HK-2 (cell line): ENCODE results near the gene FKBP5.
"Not testable (repeated sequence)": the region's sequence is repeated elsewhere in the genome, so short reads cannot be mapped to it uniquely, and the experiment has no call there.

Experiments
- DNase-seq: peaks from one replicate; pipeline ENCODE4 v3.0.0-alpha.2; 2018; ENCODE audit not compliant: unreplicated experiment

The FKBP5 gene

DNA sequence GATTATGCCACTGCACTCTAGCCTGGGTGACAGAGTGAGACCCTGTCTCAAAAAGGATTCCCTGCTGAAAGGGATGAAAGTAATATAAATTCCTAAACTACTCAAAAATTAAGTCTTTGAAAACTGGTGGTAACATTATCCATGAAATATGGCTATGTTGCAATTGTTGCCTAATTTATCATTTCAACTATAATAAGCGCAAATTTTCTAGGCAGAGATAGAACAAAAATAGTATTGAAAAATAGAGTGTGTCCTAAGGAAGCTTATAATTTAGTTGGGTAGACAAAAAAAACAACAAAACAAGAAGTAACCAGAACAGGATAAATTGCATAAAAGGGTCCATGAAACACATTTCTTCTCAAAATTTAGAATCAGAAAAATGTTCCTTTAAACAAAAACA lies 68.0 kb downstream of the FKBP5 start:
- DNase-seq, result no peak

DNA sequence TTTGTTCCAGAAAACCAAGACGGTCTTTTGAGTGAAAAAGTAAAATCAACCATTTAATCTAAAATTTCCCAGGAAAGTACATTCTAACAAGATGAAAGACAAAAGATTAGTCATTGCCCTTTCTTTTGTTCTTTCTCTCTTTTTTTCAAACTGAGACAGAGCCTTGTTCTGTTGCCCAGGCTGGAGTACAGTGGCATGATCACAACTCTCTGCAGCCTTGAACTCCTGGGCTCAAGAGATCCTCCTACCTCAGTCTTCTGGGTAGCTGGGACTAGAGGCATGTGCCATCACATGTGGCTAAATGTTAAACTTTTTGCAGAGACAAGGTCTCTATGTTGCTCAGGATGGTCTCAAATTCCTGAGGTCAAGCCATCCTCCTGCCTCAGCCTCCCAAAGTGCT lies 75.0 kb downstream of the FKBP5 start:
- DNase-seq, result no peak

DNA sequence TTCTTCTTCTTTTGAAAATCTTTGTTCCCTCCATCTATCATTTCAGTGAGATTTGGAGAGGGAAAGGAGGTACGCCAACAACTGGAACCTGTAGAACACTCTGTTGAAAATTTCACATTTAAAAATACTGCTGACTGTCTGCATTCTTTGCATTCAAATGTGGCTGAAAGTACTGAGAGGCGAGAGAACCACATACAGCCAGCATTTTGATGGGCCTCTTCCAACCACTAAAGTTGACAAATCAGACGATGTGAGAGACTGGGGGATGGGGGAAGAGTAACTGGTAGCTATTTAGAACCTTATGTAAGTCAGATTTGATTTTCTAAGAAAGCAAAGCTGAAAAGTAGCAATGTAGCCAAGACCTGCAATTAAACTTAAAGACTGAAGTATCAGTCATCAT lies 77.5 kb downstream of the FKBP5 start:
- no peak for DNase-seq

DNA sequence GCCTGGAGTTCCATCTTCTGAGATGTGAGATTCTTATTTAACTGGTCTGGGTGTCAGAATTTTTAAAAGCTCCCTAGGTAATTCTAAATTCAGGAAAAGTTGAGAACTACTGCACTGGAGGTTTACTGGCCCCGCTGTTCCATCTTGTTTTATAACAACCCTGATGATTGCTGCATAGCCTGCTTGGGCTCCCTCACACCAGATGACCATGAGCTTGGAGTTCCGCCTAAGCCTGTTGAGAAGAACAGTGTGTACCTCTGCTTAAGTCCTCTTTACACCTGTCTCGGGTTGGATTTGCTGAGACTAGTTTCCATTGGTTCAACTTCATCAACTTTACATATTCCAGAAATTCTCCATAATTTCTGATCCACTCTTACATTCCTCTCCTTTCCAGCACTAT lies 77.9 kb downstream of the FKBP5 start:
- DNase-seq, result no peak

DNA sequence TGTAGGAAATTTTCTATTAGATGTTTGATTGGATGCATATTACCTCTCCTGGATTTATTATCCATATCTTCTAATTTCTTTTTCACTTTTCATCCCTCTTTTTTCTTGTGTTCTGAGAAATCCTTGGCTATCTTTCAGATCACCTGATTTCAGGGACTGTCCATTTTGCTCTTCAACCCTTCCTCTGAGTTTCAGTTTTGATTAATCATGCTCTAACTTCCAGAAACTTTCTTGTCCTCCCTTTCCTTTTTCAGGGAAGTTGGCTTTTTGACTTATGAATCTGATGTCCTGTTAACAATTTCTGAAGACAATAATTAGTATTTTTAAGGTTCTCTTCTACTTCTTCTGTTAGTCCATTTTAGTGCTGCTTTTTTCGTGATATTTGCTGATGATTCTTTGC lies 79.1 kb downstream of the FKBP5 start:
- DNase-seq, result no peak

DNA sequence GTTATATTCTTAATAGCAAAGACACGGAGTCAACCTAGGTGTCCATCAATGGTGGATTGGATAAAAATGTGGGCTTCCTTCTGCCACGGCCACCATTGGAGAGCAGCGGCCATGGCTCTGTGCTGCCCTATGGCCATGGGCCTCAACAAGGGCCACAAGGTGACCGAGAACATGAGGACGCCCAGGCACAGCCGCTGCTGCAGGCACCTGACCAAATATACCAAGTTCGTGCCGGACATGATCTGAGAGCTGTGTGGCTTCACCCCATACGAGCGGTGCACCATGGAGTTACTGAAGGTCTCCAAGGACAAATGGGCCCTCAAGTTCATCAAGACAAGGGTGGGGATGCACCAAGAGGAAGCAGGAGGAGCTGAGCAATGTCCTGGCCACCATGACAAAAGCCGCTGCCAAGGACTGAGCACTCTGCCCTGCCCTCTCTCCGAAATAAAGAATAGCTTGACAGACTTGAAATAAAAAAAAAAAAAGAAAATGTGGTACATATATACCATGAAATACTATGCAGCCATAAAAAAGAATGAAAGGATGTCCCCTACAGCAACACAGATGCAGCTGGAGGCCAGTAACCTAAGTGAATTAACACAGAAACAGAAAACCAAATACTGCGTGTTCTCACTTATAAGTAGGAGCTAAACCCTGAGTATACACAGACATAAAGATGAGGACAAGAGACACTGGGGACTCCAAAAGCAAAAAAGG lies 81.0 kb downstream of the FKBP5 start:
- DNase-seq, result no peak

DNA sequence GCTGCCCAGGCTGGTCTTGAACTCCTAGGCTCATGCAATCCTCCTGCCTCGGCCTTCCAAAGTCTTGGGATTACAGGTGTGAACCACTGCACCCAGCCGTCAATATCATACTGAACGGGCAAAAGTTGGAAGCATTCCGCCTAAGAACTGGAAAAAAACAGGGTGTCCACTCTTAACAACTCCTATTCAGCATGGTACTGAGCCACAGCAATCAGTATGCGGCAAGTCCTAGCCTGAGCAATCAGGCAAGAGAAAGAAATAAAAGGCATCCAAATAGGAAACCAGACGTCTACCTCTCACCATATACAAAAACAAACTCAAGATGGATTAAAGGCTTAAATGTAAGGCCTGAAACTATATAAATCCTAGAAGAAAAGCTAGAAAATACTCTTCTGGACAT lies 83.1 kb downstream of the FKBP5 start:
- DNase-seq, result no peak

DNA sequence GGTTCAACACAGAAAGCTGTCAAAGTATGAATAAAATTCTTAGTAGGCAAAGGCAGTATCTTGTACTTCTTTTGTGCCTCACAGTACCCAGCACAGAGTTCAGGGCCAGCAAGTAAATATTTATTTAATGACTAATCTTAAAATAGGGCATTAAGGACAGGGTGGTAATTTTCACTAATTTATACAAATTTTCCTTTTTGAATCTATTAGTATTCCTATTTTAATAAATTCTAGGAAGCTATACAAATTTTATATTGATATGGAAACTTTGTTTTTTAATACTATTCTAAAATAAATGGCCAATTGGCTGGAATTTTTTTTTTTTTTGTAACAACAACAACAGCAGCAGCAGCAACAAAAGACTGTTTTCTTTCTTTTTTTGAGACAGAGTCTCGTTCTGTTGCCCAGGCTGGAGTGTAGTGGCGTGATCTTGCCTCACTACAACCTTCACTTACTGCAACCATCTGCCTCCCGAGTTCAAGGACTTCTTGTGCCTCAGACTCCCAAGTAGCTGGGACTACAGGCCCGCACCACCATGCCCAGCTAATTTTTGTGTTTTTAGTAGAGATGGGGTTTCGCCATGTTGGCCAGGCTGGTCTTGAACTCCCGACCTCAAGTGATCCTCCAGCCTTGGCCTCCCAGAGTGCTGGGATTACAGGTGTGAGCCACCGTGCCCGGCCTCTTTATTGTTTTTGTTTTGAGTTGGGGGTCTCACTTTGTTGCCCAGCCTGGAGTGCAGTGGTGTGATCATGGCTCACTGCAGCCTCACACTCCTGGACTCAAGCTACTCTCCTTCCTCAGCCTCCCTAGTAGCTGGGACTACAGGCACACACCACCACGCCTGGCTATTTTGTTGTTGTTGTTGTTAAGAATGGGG lies 85.2 kb downstream of the FKBP5 start:
- no peak for DNase-seq

DNA sequence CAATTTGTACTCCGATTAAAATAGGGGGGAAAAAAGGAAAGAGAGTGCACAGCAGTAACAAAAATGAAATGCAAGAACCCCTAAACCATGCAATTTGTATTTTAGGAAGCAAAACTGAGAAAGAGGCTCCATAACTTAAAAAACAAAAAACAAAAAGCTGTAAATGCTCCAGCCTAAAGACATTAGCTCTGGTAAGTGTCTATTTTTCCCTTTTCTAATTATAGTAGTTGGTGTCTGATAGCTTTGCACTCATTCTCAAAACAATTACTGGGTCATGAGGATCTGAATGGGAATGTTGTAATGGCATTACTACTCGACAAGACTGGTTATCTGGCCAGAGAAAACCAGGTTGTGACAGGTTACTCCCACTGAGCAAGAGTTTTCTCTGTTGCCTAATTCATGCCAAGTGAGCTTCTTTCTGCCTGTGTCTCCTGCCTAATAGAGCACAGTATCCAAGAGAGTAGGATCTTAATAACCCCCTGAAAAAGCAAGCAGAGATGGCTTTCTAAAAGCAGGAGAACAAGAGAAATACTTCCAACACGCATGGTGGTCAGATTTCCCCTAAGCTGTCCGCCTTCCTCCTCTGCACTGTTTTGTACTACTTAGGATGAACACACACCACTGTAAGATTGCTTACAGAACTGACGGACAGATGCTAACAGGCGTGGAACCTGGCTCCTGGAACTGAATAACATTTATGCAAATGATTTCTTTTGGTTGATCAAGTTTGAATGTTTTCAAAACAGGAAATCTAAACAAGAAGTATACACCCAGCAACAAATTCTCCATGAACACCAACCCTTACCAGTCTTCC lies 86.4 kb downstream of the FKBP5 start:
- no peak for DNase-seq

DNA sequence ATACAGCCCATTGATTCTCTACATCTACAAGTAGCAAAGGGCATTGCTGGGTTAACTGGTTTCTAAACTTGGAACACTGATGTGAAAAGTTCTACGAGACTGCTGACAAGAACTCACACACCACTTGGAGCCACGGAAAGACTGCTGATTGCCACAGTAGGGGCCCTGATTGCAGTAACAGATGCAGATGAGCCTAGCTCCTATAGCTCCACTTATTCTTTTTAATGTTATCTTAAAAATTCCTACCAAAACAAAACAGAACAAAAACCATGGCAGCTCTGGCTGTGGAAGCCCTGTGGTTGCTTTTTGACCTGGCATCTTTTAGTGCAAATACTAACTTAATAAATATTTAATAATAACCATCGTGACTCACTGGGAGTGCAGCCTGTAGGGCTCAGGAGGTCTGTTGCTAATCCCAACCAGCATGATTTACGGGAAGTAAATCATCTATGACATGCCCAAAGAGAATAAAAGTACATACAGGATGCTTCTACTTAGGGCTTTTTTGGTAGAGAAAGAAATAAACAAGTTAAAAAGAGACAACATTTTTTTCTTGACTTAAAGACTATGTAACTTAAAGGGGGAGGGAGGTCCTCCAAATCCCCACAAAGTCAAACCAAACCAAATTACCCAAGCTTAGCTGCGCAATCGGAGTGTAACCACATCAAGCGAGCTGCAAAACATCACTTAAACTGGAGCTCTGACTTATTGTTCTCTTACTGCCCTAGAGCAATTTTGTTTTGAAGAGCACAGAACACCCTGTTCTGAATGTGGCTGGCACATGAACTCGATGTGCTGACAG lies 87.2 kb downstream of the FKBP5 start:
- no peak for DNase-seq

DNA sequence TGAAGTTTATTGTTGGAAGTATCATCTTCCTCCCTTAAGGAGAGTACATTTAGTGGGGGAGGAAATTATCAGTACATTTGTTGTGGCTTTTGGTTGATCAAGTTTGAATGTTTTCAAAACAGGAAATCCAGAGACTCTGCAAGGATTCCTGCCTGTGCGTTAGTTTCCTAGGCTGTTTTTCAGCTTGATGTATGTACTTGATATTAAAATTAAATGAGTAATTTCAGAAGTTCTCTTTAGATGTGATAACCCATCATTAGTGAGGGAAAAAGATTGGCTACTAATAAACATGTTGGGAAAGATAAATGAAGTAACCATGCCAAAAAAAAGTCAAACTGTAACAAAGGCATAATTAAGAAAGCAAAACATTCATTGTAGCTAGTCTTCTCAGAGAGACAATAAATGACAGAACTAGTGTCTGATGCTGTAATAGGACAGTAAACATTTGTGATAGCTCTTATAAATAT lies 88.0 kb downstream of the FKBP5 start:
- no peak for DNase-seq

DNA sequence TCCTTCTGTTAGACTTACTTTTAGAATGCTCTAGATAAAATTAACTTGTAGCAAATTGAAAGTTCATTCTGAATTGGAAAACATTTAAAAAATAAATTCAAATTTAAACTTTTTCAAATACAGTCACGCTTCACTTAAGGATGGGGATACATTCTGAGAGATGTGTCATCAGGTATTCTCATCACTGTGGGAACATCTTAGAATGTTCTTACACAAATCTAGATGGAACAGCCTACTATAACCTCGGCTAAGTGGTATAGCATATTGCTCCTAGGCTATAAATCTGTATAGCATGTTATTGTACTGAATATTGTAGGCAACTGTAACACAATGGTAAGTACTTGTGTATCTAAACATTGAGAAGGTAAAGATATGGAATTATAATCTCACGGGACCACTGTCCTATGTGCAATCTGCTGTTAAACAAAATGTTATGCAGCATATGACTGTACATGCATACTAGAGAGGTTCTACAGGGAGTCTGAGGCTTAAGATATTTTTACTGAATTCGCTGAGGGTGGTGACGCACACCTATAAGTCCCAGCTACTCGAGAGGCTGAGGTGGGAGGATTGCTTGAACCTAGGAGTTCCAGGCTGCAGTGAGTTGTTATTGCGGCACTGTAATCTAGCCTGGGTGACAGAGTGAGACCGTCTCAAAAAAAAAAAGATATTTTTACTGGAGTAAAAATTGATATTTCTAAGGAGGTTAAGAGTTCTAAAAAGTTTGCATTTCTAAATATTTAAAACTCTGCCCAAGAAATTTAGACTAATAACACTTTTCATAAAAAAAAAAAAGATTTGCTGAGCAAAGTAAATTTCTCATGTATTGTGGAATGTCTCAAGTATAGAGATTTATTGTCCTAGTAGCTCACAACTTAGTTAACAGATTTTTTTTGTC lies 88.7 kb downstream of the FKBP5 start:
- DNase-seq, result no peak

DNA sequence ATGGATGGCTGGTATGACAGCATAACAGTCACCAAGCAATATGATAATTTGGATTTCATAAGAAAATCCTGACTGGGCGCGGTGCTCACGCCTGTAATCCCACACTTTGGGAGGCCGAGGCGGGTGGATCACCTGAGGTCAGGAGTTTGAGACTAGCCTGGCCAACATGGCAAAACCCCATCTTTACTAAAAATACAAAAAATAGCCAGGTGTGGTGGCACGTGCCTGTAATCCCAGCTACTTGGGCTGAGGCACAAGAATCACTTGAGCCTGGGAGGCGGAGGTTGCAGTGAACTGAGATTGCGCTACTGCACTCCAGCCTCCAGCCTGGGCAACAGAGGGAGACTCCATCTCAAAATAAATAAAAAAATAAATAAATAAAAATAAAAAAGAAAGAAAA lies 90.1 kb downstream of the FKBP5 start:
- not testable (repeated sequence) for DNase-seq

DNA sequence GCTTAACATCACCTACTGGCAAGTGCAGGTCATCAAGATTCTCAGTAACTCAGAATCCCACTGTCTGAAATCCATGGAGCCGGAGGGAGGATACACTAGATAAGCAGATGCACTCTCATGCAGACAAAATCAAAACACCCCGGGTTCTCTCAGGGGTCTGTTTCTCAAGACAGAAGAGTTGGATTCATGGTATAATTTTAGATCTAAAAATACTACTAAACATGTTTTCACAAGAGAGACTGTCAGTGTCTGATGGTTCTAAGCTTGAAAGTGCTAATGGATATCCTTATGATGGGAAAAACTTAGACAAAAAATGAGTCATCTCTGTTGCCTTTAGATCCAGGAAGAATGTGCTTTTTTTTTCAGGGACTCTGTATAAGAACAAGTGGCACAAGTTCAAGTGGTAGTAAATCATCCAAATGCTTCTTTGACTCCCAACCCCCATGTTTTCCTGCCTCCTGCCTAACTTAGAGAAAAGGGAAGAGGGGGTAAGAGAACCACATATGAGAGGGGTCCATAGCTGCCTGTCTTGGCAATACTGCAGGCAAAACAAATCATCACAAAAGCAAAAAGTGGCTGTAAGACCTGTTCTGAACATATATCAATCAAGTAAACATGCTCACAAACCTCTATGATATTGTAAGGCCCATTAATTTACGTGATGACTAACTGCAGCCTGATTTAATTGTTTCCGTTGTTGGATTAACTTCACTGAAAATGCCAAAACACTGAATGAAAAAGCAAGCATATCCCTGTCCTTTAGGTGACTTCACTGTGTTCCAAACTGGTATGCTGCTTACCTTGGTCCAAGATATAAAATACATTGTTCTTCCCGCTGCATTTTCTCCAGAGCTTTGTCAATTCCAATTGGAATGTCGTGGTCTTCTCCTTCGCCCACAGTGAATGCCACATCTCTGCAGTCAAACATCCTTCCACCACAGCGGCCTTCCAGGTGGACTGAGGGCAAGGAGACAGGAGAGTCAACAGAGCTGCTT lies 92.0 kb downstream of the FKBP5 start:
- peak; percentile 28 for DNase-seq

DNA sequence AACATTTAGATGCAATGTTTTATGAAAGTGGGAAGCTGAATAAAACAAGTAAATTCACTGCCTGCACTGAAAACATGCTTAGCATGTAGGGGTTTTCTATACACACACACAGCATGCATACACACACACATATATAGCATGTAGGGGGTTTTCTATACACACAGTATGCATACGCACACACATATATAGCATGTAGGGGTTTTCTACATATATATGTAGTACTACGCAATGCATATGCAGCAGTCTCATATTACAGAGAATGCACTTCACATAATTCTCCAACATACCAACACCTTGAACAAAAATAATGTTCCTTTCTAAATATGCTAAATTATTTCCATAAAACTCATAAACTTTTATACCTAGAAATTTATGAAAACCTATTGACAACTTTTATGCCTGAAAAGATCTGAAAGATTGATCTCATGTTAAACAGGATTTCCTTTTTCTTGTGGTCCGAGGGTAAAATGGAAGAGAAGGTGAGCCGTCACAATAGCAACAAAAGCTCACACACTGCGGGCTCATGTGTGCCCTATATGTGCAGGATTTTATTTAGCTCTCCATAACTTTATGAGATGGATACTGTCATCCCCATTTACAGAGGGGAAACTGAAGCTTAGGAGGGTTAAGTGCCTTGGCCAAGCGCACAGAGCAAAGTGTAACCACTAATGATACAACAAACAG lies 94.1 kb downstream of the FKBP5 start:
- DNase-seq, result no peak

DNA sequence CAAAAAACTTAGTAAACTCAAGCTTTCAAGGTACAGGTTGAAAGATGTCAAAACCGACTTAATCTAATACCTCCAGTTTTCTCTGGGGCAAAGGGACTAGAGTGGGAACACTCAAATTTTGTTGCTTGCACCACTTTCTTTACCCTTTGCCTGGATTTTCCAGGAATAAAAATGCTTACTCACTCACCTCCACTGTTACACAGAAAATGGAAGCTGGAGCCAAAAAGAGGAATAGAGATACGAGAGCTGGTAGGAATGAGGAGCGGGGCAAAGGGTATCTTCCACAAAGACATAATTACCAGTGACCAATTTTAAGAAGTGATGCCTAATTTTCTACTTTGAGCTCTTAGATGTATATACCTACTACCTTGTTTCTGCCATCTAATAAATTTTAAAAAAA lies 96.5 kb downstream of the FKBP5 start:
- DNase-seq, result no peak

DNA sequence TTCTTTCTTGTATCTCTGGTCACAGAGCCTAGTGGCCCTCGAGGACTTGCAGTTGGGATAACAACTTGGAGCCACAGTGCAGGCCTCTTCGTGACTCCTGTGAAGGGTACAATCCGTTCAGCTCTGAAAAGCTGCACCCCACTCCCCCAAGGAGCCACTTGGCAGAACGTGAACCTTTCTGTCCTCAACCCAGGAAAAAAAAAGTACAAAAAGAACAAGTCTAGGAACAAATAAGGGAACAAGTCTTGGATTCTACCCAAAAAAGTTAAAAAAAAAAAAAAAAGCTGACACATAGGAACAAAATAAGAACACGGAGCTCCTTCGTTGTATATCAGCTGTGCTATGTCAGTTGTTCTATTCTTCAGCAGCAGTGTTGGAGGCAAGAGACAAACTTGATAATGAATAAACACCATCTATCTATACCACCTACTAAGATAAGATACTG lies 98.1 kb downstream of the FKBP5 start:
- no peak for DNase-seq

DNA sequence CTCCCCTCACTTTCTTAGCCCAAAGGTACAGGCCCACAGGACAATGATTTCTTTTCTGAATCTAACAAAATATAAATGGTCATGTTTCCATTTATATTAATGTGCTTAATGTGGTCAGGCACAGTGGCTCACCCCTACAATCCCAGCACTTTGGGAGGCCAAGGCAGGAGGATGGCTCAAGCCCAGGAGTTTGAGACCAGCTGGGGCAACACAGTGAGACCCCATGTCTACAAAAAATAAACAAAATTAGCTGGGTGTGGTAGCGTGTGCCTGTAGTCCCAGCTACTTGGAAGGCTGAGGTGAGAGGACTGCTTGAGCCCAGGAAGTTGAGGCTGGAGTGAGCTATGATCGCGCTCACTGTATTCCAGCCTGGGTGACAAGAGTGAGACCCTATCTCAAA lies 98.8 kb downstream of the FKBP5 start:
- DNase-seq, result no peak
